ENCODE results near the gene CTDP1. TPM values are rescaled to one million over a fixed set of nuclear protein-coding genes. Genes with fewer than 3 reads are reported as not detected.
"Not testable (repeated sequence)": the region's sequence is repeated elsewhere in the genome, so short reads cannot be mapped to it uniquely, and the experiment has no call there.

CTDP1 gene
- total and polyA plus RNA-seq, 2 experiments from 2014 or later = 20.4 to 20.6 TPM

DNA sequence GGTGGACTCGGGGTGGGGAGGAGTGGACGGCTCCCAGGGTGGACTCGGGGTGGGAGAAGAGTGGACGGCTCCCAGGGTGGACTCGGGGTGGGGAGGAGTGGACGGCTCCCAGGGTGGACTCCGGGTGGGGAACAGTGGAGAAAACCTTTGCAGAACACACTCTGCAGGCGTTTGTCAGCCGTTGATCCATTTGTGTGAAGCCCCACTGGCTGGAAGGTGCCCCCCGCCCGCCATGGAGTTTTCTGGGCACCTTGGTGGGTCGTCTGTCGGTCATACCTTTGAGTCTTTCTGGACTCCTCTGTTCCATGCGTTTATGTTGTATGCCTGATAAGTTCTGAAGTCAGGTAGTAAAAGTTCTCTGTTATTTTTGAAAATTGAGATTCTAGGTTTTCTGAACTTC, 12.5 kb downstream of the CTDP1 start:
- Histone ChIP-seq H3K36me3 (replicated peaks; ENCODE audit: insufficient read depth, low read depth) (no peaks in the 10 kb centered on the region), H4K20me1 (ENCODE audit: insufficient read depth, poor library complexity, severe bottlenecking) (peaks cover 37% of the 10 kb centered on the region), H3K4me1 (ENCODE audit: insufficient read depth) (peaks cover 10% of the 10 kb centered on the region), H3K4me2 (no peak overlapping the region), H3K27ac (no peak overlapping the region), H3K4me3 (no peak overlapping the region), H3K27me3 (no peaks in the 10 kb centered on the region), H3K9me2 (replicated peaks; ENCODE audit: insufficient read depth) (no peaks in the 10 kb centered on the region), H3K79me2 (peaks cover 57% of the 10 kb centered on the region), H3K9me3 (ENCODE audit: low read depth) (no peaks in the 10 kb centered on the region), H2AFZ (no peak overlapping the region)
- no peak for DNase-seq (ENCODE audit: low spot score)
- 94% methylated on average over 7 of the region's 14 CpGs for WGBS (ENCODE audit: low lambda C conversion rate, missing lambda C conversion rate)
- TF ChIP-seq, protein P1, sequence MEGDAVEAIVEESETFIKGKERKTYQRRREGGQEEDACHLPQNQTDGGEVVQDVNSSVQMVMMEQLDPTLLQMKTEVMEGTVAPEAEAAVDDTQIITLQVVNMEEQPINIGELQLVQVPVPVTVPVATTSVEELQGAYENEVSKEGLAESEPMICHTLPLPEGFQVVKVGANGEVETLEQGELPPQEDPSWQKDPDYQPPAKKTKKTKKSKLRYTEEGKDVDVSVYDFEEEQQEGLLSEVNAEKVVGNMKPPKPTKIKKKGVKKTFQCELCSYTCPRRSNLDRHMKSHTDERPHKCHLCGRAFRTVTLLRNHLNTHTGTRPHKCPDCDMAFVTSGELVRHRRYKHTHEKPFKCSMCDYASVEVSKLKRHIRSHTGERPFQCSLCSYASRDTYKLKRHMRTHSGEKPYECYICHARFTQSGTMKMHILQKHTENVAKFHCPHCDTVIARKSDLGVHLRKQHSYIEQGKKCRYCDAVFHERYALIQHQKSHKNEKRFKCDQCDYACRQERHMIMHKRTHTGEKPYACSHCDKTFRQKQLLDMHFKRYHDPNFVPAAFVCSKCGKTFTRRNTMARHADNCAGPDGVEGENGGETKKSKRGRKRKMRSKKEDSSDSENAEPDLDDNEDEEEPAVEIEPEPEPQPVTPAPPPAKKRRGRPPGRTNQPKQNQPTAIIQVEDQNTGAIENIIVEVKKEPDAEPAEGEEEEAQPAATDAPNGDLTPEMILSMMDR (IDR thresholded peaks at IDR 0.05; ENCODE audit: poor library complexity) = no peak
- TF ChIP-seq EZH2phosphoT487 (IDR thresholded peaks at IDR 0.05; ENCODE audit: low read depth, severe bottlenecking, unreplicated experiment) = no peak
- no peak for TF ChIP-seq EZH2 (IDR thresholded peaks at IDR 0.05; ENCODE audit: borderline replicate concordance)

DNA sequence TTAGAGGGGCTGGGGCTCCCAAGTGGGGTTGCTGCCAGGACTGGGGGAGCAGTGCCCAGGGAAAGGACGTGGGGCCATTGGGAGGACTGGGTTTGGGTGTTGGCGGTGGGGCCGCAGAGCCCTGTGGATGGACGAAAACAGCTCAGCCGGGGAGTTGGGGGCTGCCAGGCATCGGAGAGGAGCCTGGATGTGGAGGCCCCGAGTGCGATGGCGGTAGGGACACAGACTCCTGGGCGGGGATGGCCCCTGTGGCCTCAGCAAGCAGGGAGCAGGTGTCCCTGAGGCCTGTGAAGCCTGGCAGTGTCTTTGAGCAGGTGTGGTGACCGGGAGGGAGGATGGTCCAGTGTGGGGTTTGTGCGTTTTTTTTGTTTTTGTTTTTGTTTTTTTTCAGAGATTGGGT, 13.3 kb downstream of the CTDP1 start:
- no peak overlapping the region for H3K4me2 ChIP-seq
- no peak for DNase-seq (ENCODE audit: low spot score)
- H3K27ac ChIP-seq = no peak overlapping the region
- H3K9me2 ChIP-seq (replicated peaks; ENCODE audit: insufficient read depth) = no peaks in the 10 kb centered on the region
- peaks cover 53% of the 10 kb centered on the region for H3K79me2 ChIP-seq
- peaks cover 10% of the 10 kb centered on the region for H3K4me1 ChIP-seq (ENCODE audit: insufficient read depth)
- no peaks in the 10 kb centered on the region for H3K27me3 ChIP-seq
- no peaks in the 10 kb centered on the region for H3K9me3 ChIP-seq (ENCODE audit: low read depth)
- H3K36me3 ChIP-seq (replicated peaks; ENCODE audit: insufficient read depth, low read depth) = no peaks in the 10 kb centered on the region
- WGBS (ENCODE audit: low lambda C conversion rate, missing lambda C conversion rate) = 98% methylated on average over 12 of the region's 12 CpGs
- TF ChIP-seq EZH2phosphoT487 (IDR thresholded peaks at IDR 0.05; ENCODE audit: low read depth, severe bottlenecking, unreplicated experiment) (no peak), EZH2 (IDR thresholded peaks at IDR 0.05; ENCODE audit: borderline replicate concordance) (no peak)
- TF ChIP-seq, protein P1 (IDR thresholded peaks at IDR 0.05; ENCODE audit: poor library complexity) = no peak
- H3K4me3 ChIP-seq = no peak overlapping the region
- peaks cover 35% of the 10 kb centered on the region for H4K20me1 ChIP-seq (ENCODE audit: insufficient read depth, poor library complexity, severe bottlenecking)
- no peak overlapping the region for H2AFZ ChIP-seq

DNA sequence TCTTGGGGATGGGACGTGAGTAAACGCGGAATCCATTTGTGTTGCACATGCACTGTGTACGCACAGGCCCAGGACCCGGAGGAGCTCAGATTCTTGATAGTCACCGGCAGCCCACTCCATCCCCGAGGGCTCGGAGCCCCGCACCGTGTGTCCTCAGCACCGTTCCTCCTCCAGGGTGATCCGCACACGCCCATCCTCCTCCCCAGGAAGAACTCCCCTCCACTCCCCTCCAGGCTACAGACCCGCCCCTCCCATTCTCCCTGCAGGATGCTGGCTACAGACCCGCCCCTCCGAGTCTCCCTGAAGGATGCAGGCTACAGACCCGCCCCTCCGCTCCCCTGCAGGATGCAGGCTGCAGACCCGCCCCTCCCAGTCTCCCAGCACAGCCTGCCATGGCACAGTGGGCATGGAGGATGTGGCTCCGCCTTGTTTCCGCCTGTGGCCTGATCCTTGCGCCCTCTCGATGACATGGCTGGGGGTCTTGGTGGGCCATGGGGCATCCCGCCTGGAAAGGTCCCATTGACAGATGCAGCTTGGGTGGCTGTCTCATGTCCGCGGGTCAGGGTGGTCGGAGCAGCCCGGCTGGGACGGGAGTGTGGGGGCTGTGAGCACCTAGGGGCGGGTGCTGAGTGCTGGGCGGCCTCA, 14.1 kb downstream of the CTDP1 start:
- Histone ChIP-seq H4K20me1 (ENCODE audit: insufficient read depth, poor library complexity, severe bottlenecking) (peaks cover 27% of the 10 kb centered on the region), H3K27me3 (no peaks in the 10 kb centered on the region), H3K27ac (no peak overlapping the region), H3K4me2 (no peak overlapping the region), H3K79me2 (peaks cover 45% of the 10 kb centered on the region), H3K9me2 (replicated peaks; ENCODE audit: insufficient read depth) (no peaks in the 10 kb centered on the region), H3K9me3 (ENCODE audit: low read depth) (no peaks in the 10 kb centered on the region), H3K36me3 (replicated peaks; ENCODE audit: insufficient read depth, low read depth) (no peaks in the 10 kb centered on the region), H2AFZ (no peak overlapping the region), H3K4me1 (ENCODE audit: insufficient read depth) (peaks cover 10% of the 10 kb centered on the region), H3K4me3 (no peak overlapping the region)
- WGBS (ENCODE audit: low lambda C conversion rate, missing lambda C conversion rate) = 93% methylated on average over 23 of the region's 31 CpGs
- no peak for DNase-seq (ENCODE audit: low spot score)
- no peak for TF ChIP-seq EZH2phosphoT487 (IDR thresholded peaks at IDR 0.05; ENCODE audit: low read depth, severe bottlenecking, unreplicated experiment)
- TF ChIP-seq EZH2 (IDR thresholded peaks at IDR 0.05; ENCODE audit: borderline replicate concordance) = no peak
- TF ChIP-seq, protein P1 (IDR thresholded peaks at IDR 0.05; ENCODE audit: poor library complexity) = no peak

DNA sequence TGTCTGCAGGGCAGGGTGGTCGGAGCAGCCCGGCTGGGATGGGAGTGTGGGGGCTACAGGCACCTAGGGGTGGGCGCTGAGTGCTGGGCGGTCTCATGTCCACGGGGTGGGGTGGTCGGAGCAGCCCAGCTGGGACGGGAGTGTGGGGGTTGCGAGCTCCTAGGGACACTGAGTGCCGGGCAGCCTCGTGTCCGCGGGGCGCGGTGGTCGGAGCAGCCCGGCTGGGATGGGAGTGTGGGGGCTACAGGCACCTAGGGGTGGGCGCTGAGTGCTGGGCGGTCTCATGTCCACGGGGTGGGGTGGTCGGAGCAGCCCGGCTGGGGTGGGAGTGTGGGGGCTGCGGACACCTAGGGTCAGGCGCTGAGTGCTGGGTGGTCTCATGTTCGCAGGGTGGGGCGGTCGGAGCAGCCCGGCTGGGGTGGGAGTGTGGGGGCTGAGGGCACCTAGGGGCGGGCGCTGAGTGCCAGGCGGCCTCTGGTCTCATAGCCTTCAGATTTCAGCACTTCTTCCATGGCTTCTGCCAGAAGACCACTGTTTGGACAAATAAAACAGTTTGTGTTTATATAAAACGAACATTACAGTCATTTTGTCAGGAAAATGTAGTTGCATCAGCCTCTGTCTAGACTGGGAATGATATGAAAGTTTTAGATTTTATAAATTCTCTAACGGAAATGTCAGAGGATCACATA, 14.7 kb downstream of the CTDP1 start:
- H3K79me2 ChIP-seq = peaks cover 38% of the 10 kb centered on the region
- WGBS (ENCODE audit: low lambda C conversion rate, missing lambda C conversion rate) = 81% methylated on average over 3 of the region's 32 CpGs
- not testable (repeated sequence) for H3K9me3 ChIP-seq (ENCODE audit: low read depth); H3K27me3 ChIP-seq; H3K9me2 ChIP-seq (replicated peaks; ENCODE audit: insufficient read depth); H3K36me3 ChIP-seq (replicated peaks; ENCODE audit: insufficient read depth, low read depth); H3K4me2 ChIP-seq; H3K4me3 ChIP-seq; H2AFZ ChIP-seq; H3K4me1 ChIP-seq (ENCODE audit: insufficient read depth); DNase-seq (ENCODE audit: low spot score)
- H4K20me1 ChIP-seq (ENCODE audit: insufficient read depth, poor library complexity, severe bottlenecking) = peaks cover 21% of the 10 kb centered on the region
- peak overlapping the region; percentile 48 for H3K27ac ChIP-seq

Measured in hepatocyte (in vitro differentiated cells).